Measurements from ENCODE around the gene RNF207.
A peak's percentile ranks its signal among the peaks of the same experiment; 100 is the strongest.

RNF207 gene

DNA sequence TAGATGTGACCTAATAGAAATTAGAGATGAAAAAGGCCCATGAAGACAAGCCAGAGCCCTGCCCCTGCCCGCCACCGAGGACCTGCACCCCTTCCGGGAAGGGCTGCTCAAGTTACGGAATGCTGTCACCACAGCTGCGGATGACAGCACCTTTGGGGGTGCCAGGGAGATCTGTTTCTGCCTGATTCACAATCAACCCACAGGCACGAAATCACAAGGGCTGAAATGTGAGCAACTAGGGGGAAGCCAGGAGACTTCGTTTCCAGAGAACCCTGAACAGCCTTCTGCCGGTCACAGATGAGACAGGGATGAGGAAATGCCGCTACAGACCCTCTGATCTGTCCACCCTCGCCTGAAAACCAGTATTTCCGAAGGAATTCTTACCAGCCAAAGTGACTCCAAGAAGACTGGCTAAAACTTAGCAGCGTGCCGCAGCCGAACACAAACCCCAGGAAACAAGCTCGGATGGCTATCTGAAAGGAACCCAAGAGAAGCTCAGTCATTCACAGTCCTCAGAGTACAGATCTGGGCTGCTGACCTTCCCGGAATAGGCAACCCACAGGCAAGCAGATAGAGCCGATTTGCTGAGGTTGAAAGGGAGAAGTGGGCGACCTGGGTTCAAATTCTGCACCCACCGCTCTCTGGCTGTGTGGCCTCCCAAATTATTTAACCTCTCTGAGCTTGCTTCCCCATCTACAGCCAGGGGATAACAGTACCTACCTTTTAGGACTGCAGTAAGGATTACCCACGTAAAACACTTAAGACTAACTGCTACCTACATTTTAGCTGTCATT, 28.8 kb downstream of the RNF207 start:
- DNase-seq (ENCODE audit: low spot score), result no peak

GRCh38 chr1:6235296-6235677, 29.4 kb downstream of the RNF207 start:
- no peak for DNase-seq (ENCODE audit: low spot score)

DNA sequence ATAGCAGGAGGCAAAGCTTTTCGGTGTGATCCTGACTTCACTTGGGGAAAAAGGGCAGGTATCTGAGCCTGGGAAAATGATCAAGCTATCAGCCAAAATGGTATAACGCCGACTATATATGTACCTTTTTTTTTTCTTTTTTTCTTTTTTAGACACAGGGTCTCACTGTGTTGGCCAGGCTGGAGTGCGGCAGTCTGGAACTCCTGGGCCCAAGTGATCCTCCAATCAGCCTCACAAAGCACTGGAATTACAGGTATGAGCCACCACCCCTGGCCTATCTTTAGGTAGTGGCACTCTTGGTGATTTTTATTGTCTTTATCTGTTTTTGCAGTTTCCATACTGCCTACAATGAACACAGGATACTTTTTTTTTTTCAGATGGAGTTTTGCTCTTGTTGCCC, 31.2 kb downstream of the RNF207 start:
- no peak for DNase-seq (ENCODE audit: low spot score)

DNA sequence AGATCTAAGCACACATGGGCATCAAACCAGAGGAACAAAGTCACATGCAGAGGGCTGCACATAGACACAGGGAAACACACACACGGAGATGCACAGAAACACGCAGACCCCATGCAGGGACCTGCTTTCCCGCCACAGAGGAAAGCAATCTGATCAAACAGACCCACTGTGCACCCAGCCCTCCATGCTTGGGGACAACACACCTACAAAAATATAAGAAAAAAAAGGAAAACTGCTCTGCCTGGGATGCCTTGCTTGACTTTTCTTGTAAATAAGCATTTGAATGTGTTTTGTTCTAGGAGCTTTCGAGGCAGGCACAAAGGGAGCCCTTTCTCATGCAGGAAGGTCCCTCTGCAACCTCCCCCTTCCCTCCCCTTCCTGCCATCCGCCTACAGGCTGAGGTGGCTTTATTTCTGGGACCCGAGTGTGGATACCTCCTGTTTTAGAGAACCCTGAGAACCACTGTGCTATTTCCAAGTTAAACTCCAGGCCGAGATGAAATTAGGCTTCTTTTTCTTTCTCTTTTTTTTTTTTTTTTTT, 33.4 kb downstream of the RNF207 start:
- no peak for DNase-seq (ENCODE audit: low spot score)

DNA sequence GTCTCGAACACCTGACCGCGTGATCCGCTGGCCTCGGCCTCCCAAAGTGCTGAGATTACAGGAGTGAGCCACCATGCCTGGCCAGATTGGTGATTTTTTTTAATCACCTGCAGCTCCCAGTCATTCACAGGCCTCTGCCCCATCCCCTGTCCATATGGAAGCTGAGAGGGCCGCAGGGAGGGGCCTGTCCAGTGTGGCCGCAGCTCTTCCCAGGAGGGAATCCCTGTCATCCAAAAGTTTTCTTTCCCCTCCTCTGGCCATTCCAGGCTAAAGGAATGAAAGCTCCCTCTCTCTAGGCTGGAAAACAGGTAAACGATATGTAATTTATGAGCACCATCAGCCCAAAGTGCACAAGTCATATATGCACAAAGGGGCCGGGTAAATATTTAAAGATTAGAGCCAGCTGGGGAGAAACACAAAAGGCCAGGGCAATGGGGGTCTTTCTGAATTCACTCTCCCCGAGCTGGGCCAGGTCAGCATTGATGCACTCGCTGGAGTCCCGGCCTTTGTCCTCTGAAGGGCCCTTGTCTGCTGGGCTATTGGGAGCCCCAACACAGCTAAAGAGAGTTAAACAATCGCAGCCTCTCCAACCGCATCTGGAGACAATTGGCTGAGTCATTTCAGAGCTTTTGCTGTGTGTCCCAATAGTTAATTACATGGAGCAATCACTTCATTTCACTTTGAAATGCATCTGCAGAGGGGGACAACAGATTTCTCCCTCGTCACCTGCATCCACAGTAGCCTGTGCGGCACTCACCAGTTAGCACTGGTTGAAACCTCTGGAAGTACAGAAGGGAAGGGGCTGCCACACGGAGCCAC, 34.2 kb downstream of the RNF207 start:
- DNase-seq (ENCODE audit: low spot score), result no peak

- DNase-seq (ENCODE audit: low spot score), result no peak
These were observed 35.4 kb downstream of the RNF207 start for GRCh38 chr1:6241107-6241886.

DNA sequence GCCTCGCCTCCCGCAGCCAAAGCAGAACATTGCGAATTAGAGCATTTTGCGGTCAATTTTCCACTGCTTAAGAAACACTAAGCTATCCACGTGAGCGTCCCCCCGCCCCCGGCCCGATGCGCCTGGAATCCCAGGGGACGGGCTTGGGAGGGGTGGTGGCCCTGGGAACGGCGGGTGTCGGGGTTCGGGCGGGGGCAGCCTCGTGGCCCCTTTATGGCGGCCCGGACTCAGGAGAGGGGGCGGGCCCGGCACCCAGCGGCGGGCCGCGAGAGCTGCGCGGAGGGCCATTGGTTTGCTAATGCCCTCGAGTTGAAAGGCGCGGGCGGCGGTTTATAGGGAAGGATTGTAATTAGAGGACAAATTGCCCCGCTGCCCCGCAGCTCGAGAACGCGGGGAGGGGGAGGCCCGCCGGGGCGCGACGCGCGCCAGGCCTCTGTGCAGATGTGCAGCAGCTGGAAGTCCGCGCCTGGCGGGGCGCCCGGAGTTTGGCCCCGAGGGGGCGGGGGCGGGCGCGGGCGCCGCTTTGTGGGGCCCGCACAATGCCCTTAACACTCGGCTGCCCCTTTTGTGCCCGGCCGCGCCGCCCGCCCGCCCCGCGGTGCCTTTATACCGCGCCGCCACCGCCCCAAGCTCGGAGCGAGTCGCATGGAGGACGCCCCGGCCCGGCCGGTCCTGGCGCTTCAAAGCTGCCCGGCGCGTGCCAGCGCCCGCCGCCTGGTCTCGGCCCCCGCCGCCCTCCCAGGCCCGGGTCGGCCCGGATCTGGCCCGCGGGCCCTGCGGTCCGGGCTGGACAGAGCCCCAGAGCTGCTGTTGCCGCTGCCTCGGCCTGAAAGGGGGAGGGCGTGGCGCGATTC, 36.2 kb downstream of the RNF207 start:
- no peak for DNase-seq (ENCODE audit: low spot score)

DNA sequence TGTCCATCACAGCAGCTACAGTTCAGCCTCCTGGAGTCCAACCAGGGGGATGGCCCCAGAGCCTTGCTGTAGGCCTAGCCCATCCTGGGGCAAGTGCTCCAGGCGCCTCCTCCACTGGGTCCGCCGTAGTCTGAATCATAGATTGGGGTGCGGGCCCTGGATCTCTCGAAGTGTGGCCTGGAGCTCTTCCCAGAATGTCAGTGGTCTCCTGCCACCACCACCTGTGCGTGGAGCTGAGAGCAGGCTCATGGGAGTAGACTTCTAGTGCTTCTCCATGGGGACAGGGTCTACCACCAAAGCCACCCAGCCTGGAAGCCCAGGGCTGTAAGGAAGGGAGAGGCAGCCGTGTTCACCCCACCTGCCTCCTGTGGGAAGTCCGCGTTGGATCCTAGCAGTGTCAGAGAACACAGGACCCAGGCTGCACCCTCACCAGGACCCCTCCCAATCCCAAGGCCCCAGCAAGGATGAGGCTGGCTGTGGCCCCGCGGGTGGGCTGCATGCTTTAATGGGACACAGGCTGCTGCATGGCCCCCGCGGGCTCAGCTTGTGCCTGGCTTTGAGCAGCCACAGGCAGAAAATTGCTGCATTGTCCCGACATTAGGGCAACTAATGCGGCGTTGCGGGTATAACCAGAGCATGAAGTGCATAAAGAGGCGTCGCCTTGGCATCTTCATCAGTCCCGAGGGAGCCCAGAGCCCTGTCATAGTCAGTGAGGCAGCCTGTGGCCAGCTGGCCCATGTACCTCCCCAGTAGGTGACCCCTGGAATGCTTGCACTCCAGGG, 37.3 kb downstream of the RNF207 start:
- no peak for DNase-seq (ENCODE audit: low spot score)

- no peak for DNase-seq (ENCODE audit: low spot score)
These were observed 38.1 kb downstream of the RNF207 start, which contains the start of gene HES3 for GRCh38 chr1:6243993-6244392. TSS of gene HES3 (plus strand) at chr1:6244179. CDS start at chr1:6244366, 187 bp downstream.

GRCh38 chr1:6244401-6245049, 38.6 kb downstream of the RNF207 start:
- no peak for DNase-seq (ENCODE audit: low spot score)

DNA sequence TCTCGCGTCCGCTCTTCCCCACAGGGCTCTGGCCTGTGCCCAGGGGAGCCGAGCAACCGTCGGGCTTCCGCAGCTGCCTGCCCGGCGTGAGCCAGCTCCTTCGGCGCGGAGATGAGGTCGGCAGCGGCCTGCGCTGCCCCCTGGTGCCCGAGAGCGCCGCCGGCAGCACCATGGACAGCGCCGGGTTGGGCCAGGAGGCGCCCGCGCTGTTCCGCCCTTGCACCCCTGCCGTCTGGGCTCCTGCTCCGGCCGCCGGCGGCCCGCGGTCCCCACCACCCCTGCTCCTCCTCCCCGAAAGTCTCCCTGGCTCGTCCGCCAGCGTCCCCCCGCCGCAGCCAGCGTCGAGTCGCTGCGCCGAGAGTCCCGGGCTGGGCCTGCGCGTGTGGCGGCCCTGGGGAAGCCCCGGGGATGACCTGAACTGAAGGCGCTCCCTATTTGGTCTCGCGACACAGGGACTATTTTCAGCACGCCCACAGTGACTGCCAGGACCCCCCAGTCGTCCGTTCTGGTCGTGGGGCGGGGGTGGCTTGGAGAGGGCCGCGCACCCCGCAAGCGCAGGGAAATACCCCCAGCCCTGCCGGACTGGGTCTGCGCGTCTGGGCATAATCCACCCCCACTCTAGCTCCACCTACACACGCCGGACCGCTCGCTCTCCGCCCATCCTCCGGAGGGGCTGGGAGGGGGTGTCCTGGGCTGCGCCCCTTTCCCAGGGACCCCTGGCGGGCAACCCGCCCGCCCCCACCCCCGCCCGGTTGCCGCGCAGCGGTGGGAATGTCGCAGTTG, 39.4 kb downstream of the RNF207 start:
- DNase-seq (ENCODE audit: low spot score), result peak; percentile 90

DNA sequence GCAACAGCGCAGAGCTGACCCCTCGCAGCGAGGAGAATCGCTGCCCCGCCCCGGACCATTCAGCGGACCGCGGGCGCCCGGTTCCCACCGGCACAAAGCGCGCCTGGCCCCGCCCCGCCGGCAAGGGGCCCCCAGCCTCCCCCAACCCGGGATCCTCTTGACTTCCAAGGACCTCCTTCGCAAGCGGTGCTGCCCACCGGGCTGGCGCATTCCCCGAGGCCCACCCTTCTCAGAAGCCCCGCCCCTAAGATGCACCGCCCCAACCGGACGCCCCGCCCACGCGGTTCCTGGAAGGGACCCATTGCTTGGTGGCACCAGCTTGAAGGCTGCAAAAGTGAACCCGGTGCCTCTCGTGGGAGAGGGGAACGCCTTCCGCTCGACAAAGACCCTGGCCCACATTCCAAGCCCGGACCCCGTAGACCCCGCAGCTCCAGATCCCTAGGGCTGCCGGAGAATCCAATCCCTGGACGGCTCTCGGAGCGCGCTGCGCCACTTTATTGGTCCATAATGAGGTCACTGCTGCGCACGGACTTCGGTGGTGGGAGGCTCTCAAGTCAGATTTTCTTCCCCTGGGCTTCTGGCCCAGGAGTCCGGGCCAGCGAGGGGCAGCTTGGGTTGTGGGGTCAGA, 40.1 kb downstream of the RNF207 start:
- DNase-seq (ENCODE audit: low spot score), result no peak

- DNase-seq (ENCODE audit: low spot score), result peak; percentile 89
These were observed 40.9 kb downstream of the RNF207 start for GRCh38 chr1:6246497-6247467.

DNA sequence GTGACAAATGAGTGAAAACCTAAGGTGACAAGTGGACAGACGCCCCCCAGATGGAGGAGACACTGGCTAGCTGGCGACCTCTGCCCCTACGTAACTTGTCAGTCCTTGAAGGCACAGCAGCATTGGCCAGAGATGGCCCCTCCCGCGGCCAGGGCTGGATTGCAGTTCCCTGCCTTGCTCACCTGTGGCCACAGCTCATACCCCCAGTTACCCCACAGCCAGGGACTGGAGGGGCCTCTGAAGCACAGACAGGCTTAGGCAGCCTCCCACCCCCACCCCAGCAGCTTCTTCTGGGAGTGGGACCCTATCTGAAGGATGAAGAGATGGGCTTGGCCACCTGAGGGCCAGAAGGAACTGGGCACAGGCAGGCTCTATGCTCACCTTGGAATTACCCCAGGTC, 41.7 kb downstream of the RNF207 start:
- no peak for DNase-seq (ENCODE audit: low spot score)

GRCh38 chr1:6248161-6248776, 42.4 kb downstream of the RNF207 start:
- DNase-seq (ENCODE audit: low spot score), result no peak

GRCh38 chr1:6248932-6249738, 43.2 kb downstream of the RNF207 start:
- no peak for DNase-seq (ENCODE audit: low spot score)
